22Rv1 (cell line): ENCODE results near the gene CSF3R.

Experiments used
- ZFX ChIP-seq: fragments of 450-650 bp; IDR thresholded peaks from 2 replicates; pipeline ENCODE4 v1.6.1; 2017; ENCODE audit warnings: antibody characterized with exemption, borderline replicate concordance
- TF ChIP-seq, protein P1 (sequence below): fragments of 450-650 bp; IDR thresholded peaks from 2 replicates; pipeline ENCODE4 v1.5.1; 2017; ENCODE audit warnings: mild to moderate bottlenecking

GRCh38 chr1:36479505-36480051, 3.1 kb downstream of the CSF3R start:
- TF ChIP-seq, protein P1, sequence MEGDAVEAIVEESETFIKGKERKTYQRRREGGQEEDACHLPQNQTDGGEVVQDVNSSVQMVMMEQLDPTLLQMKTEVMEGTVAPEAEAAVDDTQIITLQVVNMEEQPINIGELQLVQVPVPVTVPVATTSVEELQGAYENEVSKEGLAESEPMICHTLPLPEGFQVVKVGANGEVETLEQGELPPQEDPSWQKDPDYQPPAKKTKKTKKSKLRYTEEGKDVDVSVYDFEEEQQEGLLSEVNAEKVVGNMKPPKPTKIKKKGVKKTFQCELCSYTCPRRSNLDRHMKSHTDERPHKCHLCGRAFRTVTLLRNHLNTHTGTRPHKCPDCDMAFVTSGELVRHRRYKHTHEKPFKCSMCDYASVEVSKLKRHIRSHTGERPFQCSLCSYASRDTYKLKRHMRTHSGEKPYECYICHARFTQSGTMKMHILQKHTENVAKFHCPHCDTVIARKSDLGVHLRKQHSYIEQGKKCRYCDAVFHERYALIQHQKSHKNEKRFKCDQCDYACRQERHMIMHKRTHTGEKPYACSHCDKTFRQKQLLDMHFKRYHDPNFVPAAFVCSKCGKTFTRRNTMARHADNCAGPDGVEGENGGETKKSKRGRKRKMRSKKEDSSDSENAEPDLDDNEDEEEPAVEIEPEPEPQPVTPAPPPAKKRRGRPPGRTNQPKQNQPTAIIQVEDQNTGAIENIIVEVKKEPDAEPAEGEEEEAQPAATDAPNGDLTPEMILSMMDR = no peak
- TF ChIP-seq ZFX = no peak
